HG02588 (cell line): Measurements from ENCODE around the gene DDOST.
"Not testable (repeated sequence)": the region's sequence is repeated elsewhere in the genome, so short reads cannot be mapped to it uniquely, and the experiment has no call there.

Experiments used
- ATAC-seq: cut with Tn5 transposase; IDR thresholded peaks from one replicate; pipeline ENCODE4 v1.9.1; 2021; ENCODE audit warnings: mild to moderate bottlenecking, moderate library complexity; ENCODE audit not compliant: unreplicated experiment

The DDOST gene

DNA sequence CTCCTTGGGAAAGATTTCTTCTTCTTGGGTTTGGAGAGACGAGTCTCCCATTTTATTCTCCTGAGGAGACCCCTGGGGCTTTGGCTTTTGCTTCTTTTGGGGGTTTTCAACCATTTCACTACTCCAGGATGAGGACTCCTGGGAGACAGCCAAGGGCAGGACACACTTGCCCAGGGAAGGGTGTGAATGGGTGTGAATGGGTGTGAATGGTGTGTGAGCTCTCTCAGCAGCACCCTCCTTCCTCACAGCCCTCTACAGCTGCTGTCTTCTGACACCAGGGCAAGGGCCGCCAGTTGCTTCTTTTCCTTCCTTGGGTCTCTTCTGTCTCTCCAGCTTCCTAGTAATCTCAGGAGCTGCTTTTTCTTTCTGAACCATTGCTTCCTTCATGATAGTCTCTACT, 32.5 kb upstream of the DDOST start:
- no peak for ATAC-seq

- no peak for ATAC-seq
Measured at GRCh38 chr1:20691872-20692271, 30.7 kb upstream of the DDOST start.

DNA sequence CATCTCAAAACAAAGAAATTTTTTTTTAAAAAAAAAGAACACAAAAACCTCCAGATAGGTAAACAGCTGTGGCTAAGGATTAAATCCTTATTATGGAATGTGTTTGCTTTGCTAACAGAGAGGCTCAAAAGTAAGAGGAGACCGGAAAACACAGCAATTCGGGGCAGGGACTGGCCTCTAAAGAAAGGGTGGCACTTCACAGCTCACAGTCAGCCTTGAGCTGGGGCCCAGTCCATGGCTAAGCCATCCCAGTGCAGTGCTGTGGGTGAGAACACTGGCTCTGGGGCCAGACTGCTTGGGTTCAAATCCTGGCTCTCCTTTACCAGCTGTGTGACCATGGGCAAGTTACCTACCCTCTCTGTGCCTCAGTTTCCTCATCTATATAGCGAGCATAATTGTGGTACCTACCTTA, 28.5 kb upstream of the DDOST start:
- no peak for ATAC-seq

DNA sequence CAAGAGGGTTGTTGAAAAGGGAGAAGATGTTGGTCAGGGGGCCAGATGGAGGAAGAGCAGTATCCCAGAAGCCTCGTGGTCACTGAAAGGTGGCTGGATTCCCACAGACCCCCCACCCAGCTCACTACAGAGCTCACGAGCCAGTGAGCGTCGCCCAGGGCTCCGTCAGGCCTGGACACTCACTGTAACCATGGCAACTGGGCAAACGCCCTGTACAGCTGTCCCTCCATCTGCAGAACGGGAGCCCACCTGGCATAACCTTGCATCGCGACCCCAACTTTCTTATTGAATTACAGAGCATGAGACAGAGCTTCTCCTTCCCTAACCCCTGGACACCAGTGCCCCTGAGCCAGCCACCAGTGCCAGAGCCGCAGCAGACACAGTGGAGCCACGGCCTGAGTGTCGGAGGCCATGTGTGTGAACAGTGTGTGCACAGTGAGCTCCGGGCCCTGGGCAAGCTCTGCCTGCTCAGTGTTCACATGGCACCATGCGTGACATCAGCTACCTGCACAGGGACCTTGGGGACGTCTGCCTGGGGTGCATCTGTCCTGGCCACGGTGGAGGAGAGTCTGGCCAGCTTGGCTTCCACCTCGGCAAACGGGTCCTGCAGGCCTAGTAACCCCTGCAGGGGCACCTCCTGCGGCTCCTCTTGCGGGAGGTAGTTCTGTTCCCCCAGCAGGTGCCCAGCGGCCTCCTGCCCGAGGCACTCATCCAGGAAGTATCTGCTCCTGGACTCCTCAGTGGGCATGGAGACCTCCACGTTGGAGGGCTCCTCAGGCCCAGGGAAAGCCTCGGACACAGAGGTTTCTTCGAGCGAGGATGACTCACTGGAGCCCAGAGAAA, 25.9 kb upstream of the DDOST start:
- ATAC-seq: no peak

DNA sequence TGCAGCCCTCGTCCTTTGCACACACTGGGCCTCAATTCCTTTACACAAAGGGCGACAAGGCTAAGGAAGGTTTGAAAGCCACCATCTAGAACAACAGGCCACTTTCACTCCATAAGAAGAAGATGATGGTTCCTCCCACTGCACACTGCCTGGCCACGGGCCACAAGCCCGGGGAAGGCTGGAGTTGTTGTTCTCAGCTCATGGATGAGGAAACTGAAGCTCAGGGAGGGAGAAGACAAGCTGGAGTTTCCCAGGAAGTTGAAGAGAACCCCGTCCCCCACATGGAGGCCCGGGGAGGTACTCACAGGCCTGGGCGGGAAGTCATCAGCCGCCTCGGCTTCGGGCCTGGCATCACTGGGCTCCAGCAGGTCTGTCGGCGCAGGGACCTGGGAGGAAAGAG, 24.6 kb upstream of the DDOST start:
- ATAC-seq: no peak

DNA sequence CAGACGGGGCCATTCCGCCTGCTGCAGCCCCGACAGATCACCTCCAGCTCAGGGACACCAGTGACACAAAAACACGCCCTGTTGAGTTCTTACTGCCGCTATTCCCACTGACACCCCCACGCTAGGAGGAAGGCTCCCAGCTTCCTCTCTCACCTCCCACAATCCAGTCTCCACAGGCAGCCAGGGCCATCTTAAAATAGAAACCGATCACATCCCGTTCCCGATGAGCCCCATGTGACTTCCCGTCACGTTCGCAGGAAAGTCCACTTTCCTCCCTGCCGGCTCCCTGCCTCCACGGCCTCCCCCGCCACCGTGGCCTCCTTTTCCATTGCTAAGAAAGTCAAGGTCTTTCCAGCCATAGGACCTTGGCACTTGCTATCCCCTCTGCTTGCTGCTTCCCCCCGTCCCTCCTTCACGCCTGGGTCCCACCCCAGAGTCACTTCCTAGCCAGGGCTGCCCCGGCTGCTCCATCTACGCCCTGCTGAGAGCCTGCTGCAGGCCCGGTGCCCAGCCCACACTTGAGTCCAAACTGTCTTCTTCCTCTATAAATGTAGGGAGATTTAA, 24.0 kb upstream of the DDOST start:
- ATAC-seq: no peak

- no peak for ATAC-seq
Measured at GRCh38 chr1:20684651-20685050, 23.5 kb upstream of the DDOST start.

- ATAC-seq: no peak
Measured at GRCh38 chr1:20684050-20684620, 23.0 kb upstream of the DDOST start.

- ATAC-seq: no peak
Measured at GRCh38 chr1:20683614-20684013, 22.4 kb upstream of the DDOST start.

GRCh38 chr1:20682571-20683236, 21.5 kb upstream of the DDOST start:
- no peak for ATAC-seq

DNA sequence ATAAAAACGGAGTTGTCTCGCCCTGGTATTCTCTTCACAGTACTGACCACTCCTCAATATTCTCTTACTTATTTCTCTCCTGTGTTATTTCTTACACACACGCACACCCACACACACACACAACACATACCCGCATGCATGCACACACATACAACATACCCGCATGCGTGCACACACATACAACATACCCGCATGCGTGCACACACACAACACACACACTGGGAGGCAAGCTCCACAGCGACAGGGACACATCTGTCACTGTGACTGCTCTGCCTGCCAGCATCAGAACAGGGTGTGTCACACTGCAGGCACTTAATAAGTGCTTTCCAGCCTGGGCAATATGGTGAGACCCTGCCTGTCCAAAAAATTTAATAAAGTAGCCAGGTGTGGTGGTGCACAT, 20.8 kb upstream of the DDOST start:
- no peak for ATAC-seq

DNA sequence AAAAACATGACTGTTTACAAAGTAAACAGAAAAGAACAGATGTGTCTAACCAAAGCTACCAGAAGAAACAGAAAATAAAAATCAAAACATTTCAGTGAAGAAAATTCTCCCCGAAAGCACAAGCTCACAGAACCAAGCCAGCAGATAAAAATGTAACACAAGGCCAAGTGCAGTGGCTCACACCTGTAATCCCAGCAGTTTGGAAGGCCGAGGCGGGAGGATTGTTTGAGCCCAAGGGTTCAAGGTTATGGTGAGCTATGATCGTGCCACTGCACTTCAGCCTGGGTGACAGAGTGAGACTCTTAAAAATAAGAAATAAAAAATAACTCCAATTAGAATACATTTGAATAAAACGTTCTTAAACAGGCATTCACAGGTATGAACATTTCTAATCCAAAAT, 19.1 kb upstream of the DDOST start:
- no peak for ATAC-seq

- no peak for ATAC-seq
Measured at GRCh38 chr1:20678599-20678998, 17.4 kb upstream of the DDOST start.

DNA sequence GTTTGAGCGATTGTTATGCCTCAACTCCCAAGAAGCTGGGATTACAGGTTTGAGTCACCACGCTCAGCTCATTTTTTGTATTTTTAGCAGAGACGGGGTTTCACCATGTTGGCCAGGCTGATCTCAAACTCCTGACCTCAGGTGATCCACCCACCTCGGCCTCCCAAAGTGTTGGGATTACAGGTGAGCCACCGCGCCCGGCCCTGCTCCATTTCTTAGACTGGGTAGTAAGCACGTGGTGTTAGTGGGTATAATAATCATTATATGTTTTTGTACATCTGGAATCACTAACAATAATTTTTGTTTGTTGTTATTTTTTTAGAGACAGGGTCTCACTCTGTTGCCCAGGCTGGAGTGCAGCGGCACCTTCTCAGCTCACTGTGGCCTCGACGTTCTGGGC, 12.5 kb upstream of the DDOST start:
- ATAC-seq: not testable (repeated sequence)

GRCh38 chr1:20672265-20672632, 11.1 kb upstream of the DDOST start:
- ATAC-seq: no peak

DNA sequence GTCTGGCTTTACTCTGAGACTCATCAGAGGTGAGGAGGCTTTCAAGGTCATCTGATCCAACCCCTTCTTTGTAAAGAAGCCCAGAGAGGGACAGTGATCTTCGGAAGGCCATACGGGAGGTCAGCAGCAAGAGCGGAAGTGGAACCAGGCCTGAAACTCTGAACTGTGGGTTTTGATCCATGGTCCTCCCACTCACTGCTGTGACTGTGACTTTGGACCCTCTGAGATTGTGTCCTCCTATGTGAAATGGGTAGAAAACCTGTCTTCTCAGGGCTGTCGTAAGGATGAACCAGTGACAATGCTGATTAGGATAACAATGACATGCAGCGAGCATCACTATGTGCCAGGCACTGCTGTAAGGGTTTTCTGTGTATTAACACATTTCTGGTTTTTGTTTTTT, 9.8 kb upstream of the DDOST start:
- no peak for ATAC-seq

GRCh38 chr1:20668581-20668980, 7.4 kb upstream of the DDOST start:
- no peak for ATAC-seq

- ATAC-seq: no peak
Measured at GRCh38 chr1:20666804-20667203, 5.6 kb upstream of the DDOST start.

DNA sequence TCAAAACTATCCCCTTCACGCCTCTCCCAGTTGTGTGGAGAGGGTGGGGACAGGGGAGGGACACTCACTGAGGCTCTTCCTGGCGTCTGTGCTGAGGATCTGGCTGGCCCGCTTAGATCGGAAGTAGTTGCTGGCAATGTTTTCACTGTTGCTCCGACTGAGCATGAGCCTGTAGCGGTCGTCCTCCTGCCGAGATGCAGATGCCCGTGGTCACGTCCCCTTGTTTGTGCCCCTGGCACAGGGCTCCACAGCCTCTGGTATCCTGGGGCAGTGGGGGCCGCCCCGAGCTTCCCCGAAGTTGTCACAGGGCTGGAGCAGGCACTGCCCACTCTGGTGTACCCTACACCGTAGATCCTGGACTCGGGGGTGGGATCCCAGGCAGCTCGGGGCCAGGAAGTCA, 5.0 kb upstream of the DDOST start:
- no peak for ATAC-seq

DNA sequence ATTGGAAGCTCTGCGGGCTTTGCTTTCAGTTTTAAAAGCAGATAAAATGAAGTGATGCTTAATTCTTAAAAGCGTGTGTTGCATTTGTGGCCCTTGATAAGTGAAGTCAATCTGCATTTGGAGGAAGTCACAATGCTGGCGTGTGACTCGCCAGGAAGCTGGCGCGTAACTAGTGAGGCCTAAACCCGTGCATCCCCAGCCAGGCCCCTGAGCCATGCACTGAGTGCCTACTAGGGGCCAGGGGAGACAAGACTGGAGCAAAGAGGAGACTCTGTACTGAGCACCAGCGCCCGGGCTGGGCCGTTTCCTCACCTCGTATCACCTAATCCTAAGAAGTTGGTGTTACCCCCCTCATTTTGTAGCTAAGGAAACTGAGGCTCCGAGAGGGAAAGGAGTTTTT, 4.6 kb upstream of the DDOST start:
- no peak for ATAC-seq

- ATAC-seq: no peak
Measured at GRCh38 chr1:20663969-20664715, 3.0 kb upstream of the DDOST start.
